Glutamatergic neuron (in vitro differentiated cells): ENCODE results near the gene ARPC5. TPM values are rescaled to one million over a fixed set of nuclear protein-coding genes. Genes with fewer than 3 reads are reported as not detected.
A peak's percentile ranks its signal among the peaks of the same experiment; 100 is the strongest.

Experiments
- DNase-seq: peaks from one replicate; pipeline ENCODE4 v3.0.0; 2022
- H3K27ac Mint-ChIP-seq: one replicate; pipeline ENCODE4 v1.8.0; 2020; ENCODE audit warnings: mild to moderate bottlenecking, mixed read lengths, inconsistent platforms; ENCODE audit not compliant: unreplicated experiment
- H3K27me3 Mint-ChIP-seq: one replicate; pipeline ENCODE4 v1.8.0; 2020; ENCODE audit warnings: mild to moderate bottlenecking, moderate library complexity, mixed read lengths, inconsistent platforms; ENCODE audit not compliant: unreplicated experiment
- H3K36me3 Mint-ChIP-seq: one replicate; pipeline ENCODE4 v1.8.0; 2020; ENCODE audit warnings: mild to moderate bottlenecking, mixed read lengths, inconsistent platforms; ENCODE audit not compliant: unreplicated experiment
- H3K4me1 Mint-ChIP-seq: one replicate; pipeline ENCODE4 v1.8.0; 2020; ENCODE audit warnings: mild to moderate bottlenecking, low read depth, mixed read lengths, inconsistent platforms; ENCODE audit not compliant: unreplicated experiment
- H3K4me3 Mint-ChIP-seq: one replicate; pipeline ENCODE4 v1.8.0; 2020; ENCODE audit warnings: mild to moderate bottlenecking, mixed read lengths, inconsistent platforms; ENCODE audit not compliant: unreplicated experiment
- H3K9me3 Mint-ChIP-seq: one replicate; pipeline ENCODE4 v1.8.0; 2020; ENCODE audit warnings: mild to moderate bottlenecking, moderate library complexity, mixed read lengths, inconsistent platforms; ENCODE audit not compliant: unreplicated experiment
- total RNA-seq: library from RNA; stranded (reverse); fragmentation: NEBNext Ultra II Directional; extraction: Animal tissue kit (Norgen Biotek cat#: 25700); gene quantifications from one replicate; pipeline ENCODE4 v1.2.1, GENCODE V29; 2021; ENCODE audit not compliant: unreplicated experiment
- TF ChIP-seq, protein P1 (sequence below): fragments of 200-600 bp; sonication (generic); IDR thresholded peaks from one replicate; pipeline ENCODE4 v1.5.0; 2021; ENCODE audit not compliant: partially characterized antibody, unreplicated experiment

Gene ARPC5
- total RNA-seq, 1 donor from 2014 or later, result 92.0 TPM

DNA sequence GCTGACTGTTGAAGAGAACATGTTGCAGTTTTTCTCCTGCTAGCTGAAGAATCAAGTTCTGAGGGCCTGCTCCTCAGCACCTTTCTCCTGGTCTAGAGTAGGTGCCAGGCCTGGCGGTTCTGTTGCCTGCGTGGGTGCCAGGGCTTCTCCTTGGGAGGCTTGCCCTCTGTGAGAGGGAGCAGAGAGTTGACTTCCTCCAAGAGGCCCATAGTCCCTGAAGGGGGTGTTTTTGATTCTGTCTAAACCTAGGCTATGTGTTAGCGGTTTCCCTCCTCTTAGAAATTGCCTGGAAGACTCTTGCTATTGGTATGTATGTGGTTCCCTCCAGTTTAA is 17.8 kb upstream of the ARPC5 start:
- Mint-ChIP-seq H3K27me3 (peaks cover 2% of the 10 kb centered on the region), H3K9me3 (no peaks in the 10 kb centered on the region), H3K4me1 (peaks cover 23% of the 10 kb centered on the region), H3K36me3 (no peaks in the 10 kb centered on the region), H3K27ac (no peak overlapping the region), H3K4me3 (no peak overlapping the region)
- TF ChIP-seq, protein P1, sequence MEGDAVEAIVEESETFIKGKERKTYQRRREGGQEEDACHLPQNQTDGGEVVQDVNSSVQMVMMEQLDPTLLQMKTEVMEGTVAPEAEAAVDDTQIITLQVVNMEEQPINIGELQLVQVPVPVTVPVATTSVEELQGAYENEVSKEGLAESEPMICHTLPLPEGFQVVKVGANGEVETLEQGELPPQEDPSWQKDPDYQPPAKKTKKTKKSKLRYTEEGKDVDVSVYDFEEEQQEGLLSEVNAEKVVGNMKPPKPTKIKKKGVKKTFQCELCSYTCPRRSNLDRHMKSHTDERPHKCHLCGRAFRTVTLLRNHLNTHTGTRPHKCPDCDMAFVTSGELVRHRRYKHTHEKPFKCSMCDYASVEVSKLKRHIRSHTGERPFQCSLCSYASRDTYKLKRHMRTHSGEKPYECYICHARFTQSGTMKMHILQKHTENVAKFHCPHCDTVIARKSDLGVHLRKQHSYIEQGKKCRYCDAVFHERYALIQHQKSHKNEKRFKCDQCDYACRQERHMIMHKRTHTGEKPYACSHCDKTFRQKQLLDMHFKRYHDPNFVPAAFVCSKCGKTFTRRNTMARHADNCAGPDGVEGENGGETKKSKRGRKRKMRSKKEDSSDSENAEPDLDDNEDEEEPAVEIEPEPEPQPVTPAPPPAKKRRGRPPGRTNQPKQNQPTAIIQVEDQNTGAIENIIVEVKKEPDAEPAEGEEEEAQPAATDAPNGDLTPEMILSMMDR, result no peak
- DNase-seq, result no peak

DNA sequence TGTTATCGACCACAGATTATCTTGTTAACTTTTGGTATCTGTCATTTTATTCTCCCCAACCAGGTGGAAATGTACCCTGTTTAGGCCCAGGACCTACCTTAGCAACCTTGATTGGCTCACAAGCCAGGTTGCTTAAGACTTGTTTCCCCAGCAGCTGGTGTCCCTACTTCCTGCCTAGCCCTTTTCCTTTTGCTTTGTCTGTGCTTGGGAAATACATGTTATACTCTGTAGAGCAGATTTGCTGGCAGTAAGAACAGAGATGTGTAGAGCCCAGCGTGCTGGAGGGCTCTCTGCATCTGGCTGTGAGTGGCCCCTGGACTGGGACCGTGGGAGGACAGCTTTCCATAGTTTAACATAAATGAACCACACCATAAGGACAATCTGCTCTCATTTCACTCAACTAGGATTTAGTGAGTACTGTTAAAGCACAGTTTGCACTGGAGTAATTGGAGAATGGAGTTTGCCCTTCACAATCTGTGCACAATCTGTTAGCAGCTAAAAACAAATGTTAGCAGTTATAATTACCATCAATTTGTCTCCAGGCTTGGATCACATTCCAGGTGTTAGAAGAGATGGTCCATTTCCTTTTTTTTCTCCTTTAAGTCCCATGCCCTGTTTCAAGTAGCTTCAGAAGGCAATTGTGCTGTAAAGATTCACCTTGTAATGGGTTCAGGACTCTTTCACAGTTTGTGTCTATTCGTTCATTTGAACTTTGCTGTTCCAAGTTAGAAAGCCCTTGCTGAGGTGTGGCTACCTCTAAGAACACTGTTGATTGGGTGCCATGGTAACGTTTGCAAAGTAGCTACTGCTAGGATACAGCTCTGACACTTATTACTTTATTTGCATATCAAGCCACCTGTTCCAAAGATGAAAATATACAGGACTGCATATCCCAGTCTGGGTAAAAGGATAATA is 17.2 kb upstream of the ARPC5 start, which contains the start of gene APOBEC4:
APOBEC4 (minus strand) TSS at position 770 of the 915 bp plus-strand sequence. CDS start 4,535 bp downstream, outside the sequence.
- no peak for DNase-seq
- Mint-ChIP-seq H3K36me3 (no peaks in the 10 kb centered on the region), H3K27me3 (peaks cover 2% of the 10 kb centered on the region), H3K4me3 (peak within 1 kb of the TSS; percentile 14), H3K9me3 (no peaks in the 10 kb centered on the region), H3K4me1 (peaks cover 23% of the 10 kb centered on the region), H3K27ac (peak within 1 kb of the TSS; percentile 57)
- TF ChIP-seq, protein P1, result no peak

DNA sequence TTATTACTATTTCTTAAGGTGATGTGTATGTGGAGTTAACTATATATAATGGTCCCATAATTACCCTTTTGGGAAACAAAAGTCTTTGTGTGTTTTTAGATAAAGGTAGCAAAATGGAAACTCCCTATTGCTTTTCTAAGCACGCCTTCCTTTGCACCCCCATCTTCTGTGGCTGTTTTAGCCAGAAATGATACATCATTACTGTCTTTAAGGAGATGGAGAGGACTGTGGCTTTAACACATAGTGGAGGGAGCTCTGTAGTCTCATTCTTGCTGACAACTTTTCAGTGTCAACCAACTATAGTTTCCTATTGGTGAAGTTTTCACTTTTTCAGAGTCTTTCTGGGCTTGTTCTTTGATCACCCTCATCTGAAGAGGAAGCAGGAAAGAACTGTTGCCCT is 16.5 kb upstream of the ARPC5 start:
- Mint-ChIP-seq H3K27ac (no peak overlapping the region), H3K4me1 (peaks cover 23% of the 10 kb centered on the region), H3K4me3 (no peak overlapping the region), H3K27me3 (peaks cover 2% of the 10 kb centered on the region), H3K36me3 (no peaks in the 10 kb centered on the region), H3K9me3 (no peaks in the 10 kb centered on the region)
- TF ChIP-seq, protein P1, result no peak
- no peak for DNase-seq

DNA sequence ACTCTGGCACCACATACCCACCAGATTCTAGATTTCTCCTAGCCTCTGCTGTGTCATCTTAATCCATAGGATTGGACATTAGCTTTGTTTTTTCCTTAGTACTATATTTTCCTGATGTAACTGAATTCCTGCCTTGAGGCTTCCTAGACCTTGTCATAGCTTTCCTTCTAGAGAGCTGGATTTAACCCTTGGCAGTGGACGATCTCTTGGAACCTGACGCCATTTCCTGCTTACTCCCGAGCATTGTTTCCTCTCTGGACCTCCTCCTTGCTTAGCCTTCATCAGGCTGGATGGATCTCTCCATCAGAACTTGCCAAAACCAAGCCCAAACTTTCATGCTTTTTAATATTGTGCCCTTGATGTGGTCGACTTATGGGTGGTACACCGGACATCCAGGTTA is 16.0 kb upstream of the ARPC5 start:
- H3K27me3 Mint-ChIP-seq, result peaks cover 2% of the 10 kb centered on the region

DNA sequence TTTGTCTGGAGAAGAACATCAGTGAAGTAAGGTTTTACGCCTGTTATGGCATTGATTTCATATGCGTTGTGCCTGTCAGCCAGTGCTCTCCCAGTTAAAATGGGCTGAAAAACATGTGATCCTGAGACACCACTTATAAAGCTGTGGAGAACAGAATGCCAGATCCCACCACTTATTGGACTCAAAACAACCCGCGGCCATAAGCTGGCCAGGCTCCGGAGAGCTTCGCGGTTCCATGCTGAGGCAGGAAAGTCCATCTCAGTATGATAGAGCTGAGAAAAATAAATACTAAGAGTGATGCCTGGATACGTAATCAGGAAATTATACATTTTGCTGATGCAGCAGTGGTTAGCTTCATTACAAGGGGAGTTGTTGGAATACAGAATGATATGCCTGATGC is 12.5 kb upstream of the ARPC5 start:
- Mint-ChIP-seq H3K36me3 (no peaks in the 10 kb centered on the region), H3K27ac (no peak overlapping the region), H3K9me3 (no peaks in the 10 kb centered on the region), H3K4me3 (no peak overlapping the region), H3K27me3 (peaks cover 2% of the 10 kb centered on the region), H3K4me1 (peaks cover 12% of the 10 kb centered on the region)
- DNase-seq, result no peak
- TF ChIP-seq, protein P1, result no peak

More for the DNA sequence above, 16.0 kb upstream of the ARPC5 start:
- Mint-ChIP-seq H3K27ac (peak overlapping the region; percentile 41), H3K4me1 (peaks cover 23% of the 10 kb centered on the region), H3K4me3 (no peak overlapping the region), H3K9me3 (no peaks in the 10 kb centered on the region), H3K36me3 (no peaks in the 10 kb centered on the region)
- TF ChIP-seq, protein P1, result no peak
- DNase-seq, result no peak
